Measurements from ENCODE around the gene IDH3G.

IDH3G gene

DNA sequence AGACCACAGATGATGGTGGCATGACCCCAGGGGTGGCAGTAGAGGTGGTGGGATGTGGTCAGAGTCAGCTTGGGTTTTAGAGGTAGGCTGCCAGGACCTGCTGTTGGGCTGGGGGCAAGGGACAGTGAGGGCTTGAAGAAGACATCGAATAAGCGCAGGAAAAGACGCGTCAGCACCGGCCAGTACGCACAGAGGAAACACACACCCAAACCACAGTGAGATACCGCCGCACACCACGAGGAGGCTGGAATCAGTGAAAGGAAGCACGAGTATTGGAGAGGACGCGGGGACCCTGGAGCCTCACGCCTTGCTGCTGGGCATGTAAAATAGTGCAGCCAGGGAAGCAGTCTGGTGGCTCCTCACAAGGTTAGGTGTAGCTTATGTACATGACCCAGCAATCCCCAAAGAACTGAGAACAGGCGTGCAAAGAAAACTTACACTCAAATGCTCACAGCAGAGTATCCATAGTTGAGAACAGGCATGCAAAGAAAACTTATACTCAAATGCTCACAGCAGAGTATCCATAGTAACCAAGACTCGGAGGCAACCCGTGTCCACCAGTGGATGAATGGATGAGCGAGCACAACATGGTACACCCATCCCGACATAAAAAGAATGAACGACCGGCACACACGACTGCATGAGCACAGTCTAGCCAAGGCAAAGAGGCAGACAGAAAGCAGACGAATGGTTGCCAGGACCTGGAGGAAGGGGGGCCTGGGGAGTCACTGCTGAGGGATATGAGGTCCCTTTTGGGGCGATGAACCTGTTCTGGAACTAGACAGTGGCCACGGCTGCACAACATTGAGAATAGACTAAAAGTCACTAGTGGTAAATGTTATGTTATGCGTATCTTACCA lies 22.9 kb upstream of the IDH3G start:
- no peak for DNase-seq (ENCODE audit: low read depth)

DNA sequence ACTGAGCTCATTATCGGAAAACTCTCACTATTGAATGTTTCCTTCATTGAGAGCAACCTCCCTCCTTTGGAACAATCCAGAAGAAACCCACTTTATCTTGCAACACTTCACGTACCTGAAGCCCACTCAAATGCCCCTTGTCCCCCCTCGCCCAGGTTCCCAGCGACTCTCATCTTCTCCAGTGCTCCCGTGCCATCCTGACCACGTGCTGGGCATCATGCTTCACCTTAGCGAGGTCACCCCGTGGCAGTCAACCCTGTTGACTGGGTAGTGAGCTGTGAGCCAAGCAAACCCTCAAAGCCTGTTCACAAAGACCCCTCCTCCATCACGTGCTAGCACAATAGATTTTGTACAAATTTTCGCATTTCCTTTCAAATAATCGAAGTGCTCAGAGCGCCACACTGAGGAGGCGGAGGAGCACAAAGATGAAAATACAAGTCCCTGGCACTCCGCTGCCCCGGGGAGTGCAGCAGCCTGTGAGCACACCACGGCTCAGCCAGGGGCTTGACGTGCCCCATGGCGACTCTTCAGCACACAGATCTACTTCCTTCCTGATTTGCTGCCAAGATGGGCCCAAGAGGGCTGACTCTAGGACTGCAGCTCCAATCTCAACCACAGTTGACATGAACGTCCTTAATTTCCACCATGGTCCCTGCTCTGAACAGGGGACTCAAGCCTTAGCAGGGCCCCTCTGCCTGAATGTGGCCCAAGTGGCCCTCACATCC lies 20.6 kb upstream of the IDH3G start:
- no peak for DNase-seq (ENCODE audit: low read depth)

GRCh38 chrX:153813161-153813560 lies 19.0 kb upstream of the IDH3G start:
- no peak for DNase-seq (ENCODE audit: low read depth)

- no peak for DNase-seq (ENCODE audit: low read depth)
Measured at GRCh38 chrX:153812220-153812619, 18.0 kb upstream of the IDH3G start.

DNA sequence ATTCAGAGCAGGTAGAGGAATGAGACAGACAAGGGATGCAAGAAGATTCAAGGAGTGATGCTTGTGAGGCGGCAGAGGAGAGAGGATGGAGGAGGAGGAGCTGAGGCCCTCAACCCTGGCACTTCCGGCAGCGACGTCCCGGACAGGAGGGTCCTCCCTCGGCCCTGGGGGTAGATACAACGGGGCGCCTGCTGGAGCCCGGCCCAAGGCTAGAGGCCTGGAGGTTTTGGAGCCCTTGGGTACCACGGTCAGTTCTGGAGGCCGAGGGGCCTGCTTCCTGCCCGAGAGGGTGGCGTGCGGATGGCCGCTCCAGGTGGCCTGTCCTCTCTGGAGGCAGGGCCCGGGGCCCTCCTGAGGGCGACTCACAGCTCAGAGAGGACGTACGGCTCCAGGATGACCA lies 13.8 kb upstream of the IDH3G start:
- DNase-seq (ENCODE audit: low read depth): no peak

DNA sequence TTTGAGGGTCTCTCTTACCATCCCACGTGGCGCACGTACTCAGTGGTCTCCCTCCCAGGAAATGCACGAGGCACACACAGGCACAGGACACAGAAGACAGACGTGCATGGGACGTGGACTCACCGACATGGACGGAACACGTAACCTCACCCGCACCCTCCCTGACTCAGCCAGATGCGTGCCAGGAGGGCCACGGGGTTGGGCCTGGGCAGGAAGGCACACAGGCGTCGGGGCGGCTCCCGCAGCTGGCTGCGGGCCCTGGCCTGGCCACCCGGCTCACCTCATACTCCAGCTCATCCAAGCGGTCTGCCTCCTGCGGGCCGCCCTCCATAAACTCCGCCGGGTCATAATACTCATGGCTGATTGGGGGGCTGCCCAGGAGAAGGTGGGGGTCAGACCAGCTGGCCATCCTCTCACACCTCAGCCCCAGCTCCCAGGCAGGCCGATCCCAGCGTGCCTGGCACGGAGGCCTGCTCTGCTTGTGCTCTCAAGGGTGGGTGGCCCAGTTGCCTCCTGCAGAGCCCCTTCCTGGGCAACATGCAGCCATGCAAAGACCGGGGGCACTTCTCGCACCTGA lies 12.9 kb upstream of the IDH3G start:
- no peak for DNase-seq (ENCODE audit: low read depth)

DNA sequence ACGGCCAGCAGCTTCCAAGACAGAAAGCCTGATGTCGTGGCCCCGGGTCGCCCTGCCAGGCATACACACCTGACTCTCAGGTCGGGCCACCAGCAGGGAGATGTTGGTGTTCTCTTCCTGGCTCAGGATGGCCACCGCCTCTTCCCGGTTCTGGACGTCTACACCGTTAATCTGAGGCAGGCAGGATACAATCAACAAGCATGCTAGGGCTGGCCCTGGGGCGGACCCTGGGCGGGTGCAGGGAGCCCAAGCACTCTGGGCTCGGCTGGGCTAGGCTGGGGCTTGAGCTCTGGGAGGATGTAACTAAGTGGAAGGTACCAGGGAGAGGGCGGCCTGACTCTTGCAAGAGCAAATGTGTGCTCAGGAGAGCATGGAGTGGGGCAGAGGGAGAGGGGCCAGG lies 11.3 kb upstream of the IDH3G start:
- no peak for DNase-seq (ENCODE audit: low read depth)

DNA sequence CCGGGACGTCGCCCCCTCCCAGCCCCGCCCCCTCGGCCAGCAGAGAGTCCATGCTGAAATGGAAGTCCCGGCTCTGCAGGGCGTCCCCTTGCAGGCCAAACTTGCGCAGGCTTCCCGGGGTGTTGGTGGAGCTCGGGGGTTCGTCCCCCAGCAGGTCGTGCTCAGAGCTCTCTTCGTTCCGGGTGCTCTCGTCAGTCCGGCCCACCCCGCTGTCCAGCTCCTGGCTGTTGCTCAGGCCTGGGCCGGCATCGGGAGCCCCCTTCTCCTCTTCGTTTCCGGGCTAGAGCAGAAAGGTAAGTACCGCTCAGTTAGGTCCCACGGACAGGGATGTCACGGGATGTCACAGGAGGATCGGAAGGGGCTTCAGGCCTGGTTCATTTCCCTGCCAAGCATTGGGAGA lies 10.4 kb upstream of the IDH3G start:
- DNase-seq (ENCODE audit: low read depth): no peak

GRCh38 chrX:153804100-153804595 lies 10.0 kb upstream of the IDH3G start:
- no peak for DNase-seq (ENCODE audit: low read depth)

- no peak for DNase-seq (ENCODE audit: low read depth)
Measured at GRCh38 chrX:153803211-153804099, 9.3 kb upstream of the IDH3G start.

GRCh38 chrX:153802513-153803045 lies 8.4 kb upstream of the IDH3G start:
- no peak for DNase-seq (ENCODE audit: low read depth)

- no peak for DNase-seq (ENCODE audit: low read depth)
Measured at GRCh38 chrX:153801669-153802068, 7.5 kb upstream of the IDH3G start.

- DNase-seq (ENCODE audit: low read depth): no peak
Measured at GRCh38 chrX:153800746-153801145, 6.6 kb upstream of the IDH3G start.

DNA sequence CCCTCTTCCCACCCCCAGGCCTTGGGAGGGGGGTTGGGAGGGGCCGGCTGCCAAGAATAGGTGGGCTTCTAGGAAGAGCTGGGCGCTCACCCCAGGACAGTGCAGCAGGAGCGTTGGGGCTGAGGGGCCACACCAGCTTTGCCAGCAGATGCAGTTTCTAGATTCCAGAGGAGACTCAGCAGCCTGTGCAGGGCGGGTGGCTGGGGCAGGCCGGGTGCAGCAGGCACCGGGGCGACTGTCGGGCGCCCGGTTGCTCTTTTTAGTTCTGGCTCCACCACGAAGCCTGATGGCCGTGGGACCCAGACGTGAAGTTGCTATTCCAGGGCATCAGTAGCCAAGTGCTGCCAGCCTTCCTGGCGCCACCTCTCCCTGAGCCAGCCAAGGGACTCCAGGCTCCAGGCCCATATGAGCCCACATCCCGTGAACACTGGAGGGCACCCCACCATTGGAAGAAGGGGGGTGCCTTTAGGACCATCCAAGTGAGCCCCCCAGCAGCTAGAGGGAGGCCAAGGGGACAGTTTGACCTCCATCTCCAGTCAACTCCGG lies 6.1 kb upstream of the IDH3G start:
- DNase-seq (ENCODE audit: low read depth): no peak

DNA sequence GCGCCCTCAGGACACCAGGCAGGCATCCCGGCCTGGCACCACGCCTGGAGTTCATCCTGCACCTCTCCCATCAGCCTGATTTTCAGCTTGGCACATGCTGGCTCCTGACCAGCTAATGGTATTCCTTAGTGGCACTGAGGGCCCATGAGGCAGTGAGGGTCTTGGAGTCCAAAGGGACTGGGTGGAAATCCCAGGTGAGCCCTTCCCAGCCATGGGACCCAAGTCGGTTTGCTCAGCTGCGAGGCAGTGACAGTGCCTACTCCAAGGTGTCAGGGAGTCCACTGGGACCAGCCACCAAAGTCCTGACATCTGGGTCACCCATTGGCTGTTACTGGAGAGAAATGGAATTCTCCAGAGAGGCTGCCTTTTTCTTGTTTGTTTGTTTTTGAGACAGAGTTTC lies 5.2 kb upstream of the IDH3G start:
- DNase-seq (ENCODE audit: low read depth): no peak

DNA sequence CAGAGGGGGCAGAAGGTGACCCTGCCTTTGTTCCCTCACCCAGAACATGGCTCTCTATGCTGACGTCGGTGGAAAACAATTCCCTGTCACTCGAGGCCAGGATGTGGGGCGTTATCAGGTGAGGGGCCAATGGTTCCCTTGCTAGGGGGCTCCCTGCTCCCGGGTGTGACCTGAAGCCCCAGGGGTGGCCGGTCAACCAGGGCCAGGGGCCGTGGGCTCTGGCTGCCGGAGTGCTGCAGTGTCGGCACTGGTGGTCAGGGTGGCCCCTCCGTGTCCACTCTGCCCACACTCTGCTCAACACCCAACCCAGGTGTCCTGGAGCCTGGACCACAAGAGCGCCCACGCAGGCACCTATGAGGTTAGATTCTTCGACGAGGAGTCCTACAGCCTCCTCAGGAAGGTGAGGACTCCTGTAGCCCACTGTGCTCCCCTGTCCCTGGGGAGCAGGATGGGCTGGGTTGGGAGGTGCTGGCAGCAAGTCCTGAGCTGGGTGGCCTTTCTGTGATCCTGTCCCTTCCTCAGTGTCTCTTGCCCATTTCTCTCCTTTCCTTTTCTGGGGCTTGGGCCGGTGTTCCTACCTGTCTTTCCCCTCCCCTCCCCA lies 3.3 kb upstream of the IDH3G start:
- DNase-seq (ENCODE audit: low read depth): no peak

DNA sequence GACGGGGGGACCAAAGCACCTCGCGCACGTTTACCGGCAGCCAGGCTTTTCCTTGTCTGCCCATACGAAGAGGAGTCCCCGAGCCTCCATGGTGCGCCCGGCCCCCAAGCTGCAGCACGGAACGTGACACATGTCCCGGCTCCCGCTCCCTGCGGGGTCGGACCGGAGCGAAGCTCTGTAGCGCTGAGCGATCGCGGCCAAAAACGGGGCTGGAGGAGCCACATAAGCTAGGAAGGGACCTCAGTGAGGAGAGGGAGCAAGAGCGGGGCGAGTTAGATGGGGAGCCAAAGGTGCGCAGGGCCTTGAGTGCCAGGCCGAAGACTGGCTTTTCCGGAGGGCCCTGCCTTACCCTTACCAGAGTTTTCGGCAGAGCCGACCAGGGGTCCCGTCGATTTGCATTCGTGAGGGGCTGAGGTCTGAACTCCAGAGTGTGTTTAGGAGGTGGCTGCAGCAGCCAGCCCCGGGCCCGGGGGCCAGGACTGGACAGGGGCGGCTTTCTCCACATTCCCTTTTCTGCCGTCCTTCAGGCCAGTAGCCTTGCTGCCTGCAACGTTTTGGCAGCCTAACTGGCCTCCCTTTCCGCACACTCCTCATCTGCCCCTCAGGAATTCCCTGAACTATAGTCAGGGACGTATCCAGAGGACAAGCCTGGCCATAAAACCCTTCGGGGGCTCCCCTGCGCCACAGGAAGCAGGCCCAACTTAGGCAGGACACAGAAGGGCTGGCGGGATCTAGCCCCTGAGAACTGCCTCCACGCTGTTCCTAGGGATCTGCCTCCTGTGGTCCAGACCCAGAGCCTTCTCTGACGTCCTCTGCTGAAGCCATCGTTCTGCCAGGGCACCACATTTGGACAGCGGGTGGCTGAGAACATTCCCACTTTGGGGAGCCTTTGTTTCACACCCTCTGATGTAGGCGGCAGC lies 982 bp upstream of the IDH3G start:
- DNase-seq (ENCODE audit: low read depth): no peak

- no peak for DNase-seq (ENCODE audit: low read depth)
Measured at GRCh38 chrX:153793291-153793690, 884 bp downstream of the IDH3G start.

GRCh38 chrX:153792368-153792767 lies 1.8 kb downstream of the IDH3G start:
- DNase-seq (ENCODE audit: low read depth): no peak
